Loucy (cell line): ENCODE results near the gene TMPRSS6.

ENCODE experiments used
- H2AFZ ChIP-seq: fragments of 200-600 bp; sonication (generic); 2 replicates; pipeline ENCODE4 v1.6.0; 2016; ENCODE audit warnings: antibody characterized with exemption, mild to moderate bottlenecking, low read length, moderate library complexity
- H3F3A ChIP-seq: fragments of 200-600 bp; 2 replicates; pipeline ENCODE4 v1.6.0; 2016; ENCODE audit warnings: antibody characterized with exemption, low read depth, mild to moderate bottlenecking
- H3K27me3 ChIP-seq: fragments of 200-600 bp; sonication (generic); 2 replicates; pipeline ENCODE4 v1.6.1; 2014; ENCODE audit warnings: low read length, mild to moderate bottlenecking; ENCODE audit not compliant: insufficient read depth, poor library complexity, severe bottlenecking
- H3K36me3 ChIP-seq: fragments of 200-600 bp; sonication (generic); 2 replicates; pipeline ENCODE4 v1.6.1; 2016; ENCODE audit warnings: low read length; ENCODE audit not compliant: insufficient read depth
- H3K4me1 ChIP-seq: fragments of 200-600 bp; sonication (generic); 2 replicates; pipeline ENCODE4 v1.5.1; 2014; ENCODE audit warnings: low read length, mild to moderate bottlenecking; ENCODE audit not compliant: insufficient read depth, poor library complexity, severe bottlenecking
- H3K4me2 ChIP-seq: fragments of 200-600 bp; sonication (generic); 2 replicates; pipeline ENCODE4 v1.6.0; 2014; ENCODE audit warnings: antibody characterized with exemption, low read length, low read depth, mild to moderate bottlenecking; ENCODE audit not compliant: poor library complexity, severe bottlenecking
- H3K4me3 ChIP-seq: fragments of 200-600 bp; sonication (generic); 2 replicates; pipeline ENCODE4 v1.5.1; 2014; ENCODE audit warnings: low read length, mild to moderate bottlenecking, mixed read lengths; ENCODE audit not compliant: poor library complexity, severe bottlenecking
- H3K79me2 ChIP-seq: fragments of 200-600 bp; sonication (generic); 2 replicates; pipeline ENCODE4 v1.6.1; 2014; ENCODE audit warnings: low read length; ENCODE audit not compliant: insufficient read depth
- H3K9ac ChIP-seq: fragments of 200-600 bp; sonication (generic); 2 replicates; pipeline ENCODE4 v1.6.0; 2014; ENCODE audit warnings: mild to moderate bottlenecking, low read depth, low read length, moderate library complexity; ENCODE audit not compliant: poor library complexity, severe bottlenecking
- H3K9me2 ChIP-seq: fragments of 200-600 bp; sonication (generic); replicated peaks from 2 replicates; pipeline ENCODE4 v1.6.1; 2016; ENCODE audit warnings: low read depth, low read length, mixed read lengths
- H3K9me3 ChIP-seq: fragments of 200-600 bp; sonication (generic); 2 replicates; pipeline ENCODE4 v1.6.1; 2014; ENCODE audit warnings: mild to moderate bottlenecking, antibody characterized with exemption, low read length, low read depth; ENCODE audit not compliant: insufficient read depth
- H4K20me1 ChIP-seq: fragments of 200-600 bp; sonication (generic); 2 replicates; pipeline ENCODE4 v1.6.0; 2014; ENCODE audit warnings: antibody characterized with exemption, low read length, mild to moderate bottlenecking; ENCODE audit not compliant: insufficient read depth, poor library complexity, severe bottlenecking
- EZH2phosphoT487 ChIP-seq: fragments of 200-600 bp; IDR thresholded peaks from 2 replicates; pipeline ENCODE4 v1.6.1; 2018; ENCODE audit warnings: antibody characterized with exemption, mild to moderate bottlenecking, moderate library complexity, borderline replicate concordance
- TF ChIP-seq, protein P1 (sequence below): fragments of 200-600 bp; sonication (generic); conservative IDR thresholded peaks from 2 replicates; pipeline ENCODE4 v1.5.1; 2014; ENCODE audit warnings: mild to moderate bottlenecking, antibody characterized with exemption, low read length

TMPRSS6 gene

DNA sequence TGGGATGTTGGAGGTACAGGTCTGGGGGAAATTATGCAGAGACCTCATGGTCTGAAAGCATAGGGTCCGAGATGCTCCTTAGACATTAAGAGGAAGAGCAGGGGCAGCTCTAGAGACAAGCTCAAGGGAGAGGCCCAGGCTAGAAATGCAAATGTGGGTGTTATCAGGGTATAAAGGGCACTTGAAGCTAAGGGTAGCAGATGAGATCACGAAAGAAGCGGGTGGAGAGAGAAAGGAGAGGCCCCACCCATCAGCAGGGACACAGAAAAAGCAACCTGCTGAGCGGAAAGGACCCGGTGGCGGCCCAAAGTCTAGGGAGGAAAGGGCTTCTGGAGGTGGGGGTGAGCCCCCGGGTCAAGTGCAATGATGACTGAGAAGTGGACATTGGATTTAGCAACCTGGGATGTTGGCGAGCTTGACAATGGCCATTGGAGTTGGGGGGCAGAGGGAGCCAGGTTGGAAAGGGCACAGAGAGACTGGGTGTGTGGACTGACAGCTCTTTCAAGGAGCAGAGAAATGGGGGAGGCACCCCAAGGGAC is 8.9 kb downstream of the TMPRSS6 start:
- TF ChIP-seq EZH2phosphoT487: no peak
- TF ChIP-seq, protein P1, sequence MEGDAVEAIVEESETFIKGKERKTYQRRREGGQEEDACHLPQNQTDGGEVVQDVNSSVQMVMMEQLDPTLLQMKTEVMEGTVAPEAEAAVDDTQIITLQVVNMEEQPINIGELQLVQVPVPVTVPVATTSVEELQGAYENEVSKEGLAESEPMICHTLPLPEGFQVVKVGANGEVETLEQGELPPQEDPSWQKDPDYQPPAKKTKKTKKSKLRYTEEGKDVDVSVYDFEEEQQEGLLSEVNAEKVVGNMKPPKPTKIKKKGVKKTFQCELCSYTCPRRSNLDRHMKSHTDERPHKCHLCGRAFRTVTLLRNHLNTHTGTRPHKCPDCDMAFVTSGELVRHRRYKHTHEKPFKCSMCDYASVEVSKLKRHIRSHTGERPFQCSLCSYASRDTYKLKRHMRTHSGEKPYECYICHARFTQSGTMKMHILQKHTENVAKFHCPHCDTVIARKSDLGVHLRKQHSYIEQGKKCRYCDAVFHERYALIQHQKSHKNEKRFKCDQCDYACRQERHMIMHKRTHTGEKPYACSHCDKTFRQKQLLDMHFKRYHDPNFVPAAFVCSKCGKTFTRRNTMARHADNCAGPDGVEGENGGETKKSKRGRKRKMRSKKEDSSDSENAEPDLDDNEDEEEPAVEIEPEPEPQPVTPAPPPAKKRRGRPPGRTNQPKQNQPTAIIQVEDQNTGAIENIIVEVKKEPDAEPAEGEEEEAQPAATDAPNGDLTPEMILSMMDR: no peak
- Histone ChIP-seq H4K20me1 (no peaks in the 10 kb centered on the region), H3K9me3 (no peaks in the 10 kb centered on the region), H3K36me3 (no peaks in the 10 kb centered on the region), H3K4me2 (no peak overlapping the region), H3K9me2 (no peaks in the 10 kb centered on the region), H3K27me3 (no peaks in the 10 kb centered on the region), H2AFZ (no peak overlapping the region), H3K9ac (no peak overlapping the region), H3K4me1 (peaks cover 9% of the 10 kb centered on the region), H3K4me3 (no peak overlapping the region), H3K79me2 (no peaks in the 10 kb centered on the region), H3F3A (no peaks in the 10 kb centered on the region)

DNA sequence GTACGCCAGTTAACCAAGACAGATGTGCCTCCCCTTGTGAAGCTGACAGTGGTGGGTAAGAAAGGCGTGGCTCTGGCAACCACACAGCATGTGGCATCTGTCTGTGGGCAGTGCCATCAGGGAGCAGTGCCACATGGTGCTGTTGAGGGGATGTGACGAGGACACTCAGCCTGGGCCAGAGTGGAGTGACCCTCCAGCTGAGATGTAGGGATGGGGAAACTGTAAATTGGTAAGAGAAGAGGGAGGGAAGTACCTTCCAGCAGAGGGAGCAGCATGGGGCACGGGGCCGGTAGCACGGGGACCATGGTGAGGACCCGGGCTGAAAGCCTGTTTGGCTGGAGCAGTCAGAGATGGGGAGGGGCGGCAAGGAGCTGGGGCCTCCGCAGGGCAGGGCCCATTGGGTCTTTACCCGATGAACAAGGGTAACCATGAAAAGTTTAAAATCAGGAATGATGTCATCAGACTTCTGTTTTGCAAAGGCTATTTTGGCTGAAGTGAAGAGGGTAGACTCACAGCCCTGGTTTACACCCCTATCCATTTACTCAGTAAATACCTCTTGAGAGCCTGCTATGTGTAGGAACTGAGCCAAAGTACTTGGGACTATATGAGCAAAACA is 10.4 kb downstream of the TMPRSS6 start:
- H3K36me3 ChIP-seq: no peaks in the 10 kb centered on the region
- H3K79me2 ChIP-seq: no peaks in the 10 kb centered on the region
- H3K4me3 ChIP-seq: no peak overlapping the region
- H3K9ac ChIP-seq: no peak overlapping the region
- no peak overlapping the region for H3K4me2 ChIP-seq
- H4K20me1 ChIP-seq: no peaks in the 10 kb centered on the region
- H2AFZ ChIP-seq: no peak overlapping the region
- no peaks in the 10 kb centered on the region for H3K9me3 ChIP-seq
- no peak for TF ChIP-seq EZH2phosphoT487
- TF ChIP-seq, protein P1: peak; percentile 44
- H3K27me3 ChIP-seq: no peaks in the 10 kb centered on the region
- H3F3A ChIP-seq: no peaks in the 10 kb centered on the region
- H3K9me2 ChIP-seq: no peaks in the 10 kb centered on the region
- peaks cover 6% of the 10 kb centered on the region for H3K4me1 ChIP-seq

DNA sequence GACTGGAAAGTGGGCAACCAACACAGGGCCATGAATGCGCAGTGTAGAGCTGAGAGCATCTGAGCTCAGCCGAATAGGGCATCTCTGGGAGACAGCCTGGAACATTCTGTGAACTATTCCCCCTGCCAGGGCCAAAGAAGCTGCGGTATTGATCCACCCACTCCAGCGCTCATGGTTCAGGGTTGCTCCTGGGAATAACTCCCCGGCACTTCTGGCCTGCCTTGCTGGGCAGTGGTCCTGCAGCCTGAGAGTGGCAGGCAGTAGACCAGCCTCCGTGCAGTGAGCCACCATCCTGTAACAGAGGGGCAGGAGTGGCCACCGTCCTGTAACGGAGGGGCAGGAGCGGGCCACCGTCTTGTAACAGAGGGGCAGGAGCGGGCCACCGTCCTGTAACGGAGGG is 12.2 kb downstream of the TMPRSS6 start:
- Histone ChIP-seq H3K4me3 (no peak overlapping the region), H3K9me2 (no peaks in the 10 kb centered on the region), H3K79me2 (no peaks in the 10 kb centered on the region), H3K4me1 (peaks cover 6% of the 10 kb centered on the region), H3K27me3 (no peaks in the 10 kb centered on the region), H3K4me2 (no peak overlapping the region), H3K9ac (no peak overlapping the region), H3K9me3 (no peaks in the 10 kb centered on the region), H4K20me1 (no peaks in the 10 kb centered on the region), H3F3A (no peaks in the 10 kb centered on the region), H3K36me3 (no peaks in the 10 kb centered on the region), H2AFZ (no peak overlapping the region)
- no peak for TF ChIP-seq EZH2phosphoT487
- TF ChIP-seq, protein P1: no peak
